Pancreas (tissue), 10 donors: ENCODE measurements around the gene MRPS18A. TPM values are rescaled to one million over a fixed set of nuclear protein-coding genes. Genes with fewer than 3 reads are reported as not detected.

ENCODE experiments used
- ATAC-seq, 4 donors: fragments of 200-7000 bp; cut with Tn5 transposase; one replicate each; pipeline versions ENCODE4 v1.8.0 to v1.9.1; 2020; ENCODE audit warnings: mild to moderate bottlenecking in 4 of 4, moderate library complexity in 4 of 4
- DNase-seq, 6 donors: peaks; one replicate each; pipeline ENCODE4 v3.0.0-alpha.2; 2020
- FAIRE-seq: peaks from 2 replicates; lab custom pipeline; 2012; peaks lifted over from hg19 to GRCh38; lab: Jason Lieb, UNC
- H3K27ac ChIP-seq, 4 donors: fragments of 200-600 bp; sonication (generic); 1 replicate in 3 of 4; 2 replicates in 1 of 4; pipeline versions ENCODE4 v1.5.0 to v1.8.0; 2020
- H3K27me3 ChIP-seq, 4 donors: fragments of 200-600 bp; one replicate each; pipeline ENCODE4 v1.8.0; 2021
- H3K36me3 ChIP-seq, 3 donors: fragments of 200-600 bp; sonication (generic) in 1 of 3; one replicate each; pipeline versions ENCODE4 v1.5.0 to v1.8.0; 2020 to 2021
- H3K4me1 ChIP-seq, 3 donors: fragments of 200-600 bp; one replicate each; pipeline ENCODE4 v1.8.0; 2021
- H3K4me3 ChIP-seq, 4 donors: fragments of 200-600 bp; sonication (generic) in 2 of 4; one replicate each; pipeline versions ENCODE4 v1.5.0 to v1.8.0; 2020 to 2021
- H3K9me3 ChIP-seq, 4 donors: fragments of 200-600 bp; one replicate each; pipeline ENCODE4 v1.8.0; 2021
- CTCF ChIP-seq, 4 donors: fragments of 200-600 bp; sonication (generic) in 3 of 4; IDR thresholded peaks; one replicate each; pipeline versions ENCODE4 v1.5.0 to v1.8.0; 2021; ENCODE audit warnings: antibody characterized with exemption in 4 of 4
- WGBS, 2 donors: extraction: QIAGEN DNeasy Blood & Tissue Kit; methylation state at CpG; one replicate each; pipeline ENCODE4 v1.1.7; 2013; 5-methylcytosine and 5-hydroxymethylcytosine counted together
- intact Hi-C, 3 donors: fragments of 100-400 bp; cut with DNase I; formaldehyde crosslinking; loops; one replicate each; pipeline versions ENCODE4 v1.11.1 to v1.14.2; 2022
- polyA plus RNA-seq, 2 donors: library from polyadenylated mRNA; stranded (reverse); fragments of 200-250 nt; gene quantifications; one replicate each; pipeline ENCODE4 v1.2.3, GENCODE V29; 2013
- total RNA-seq, 6 donors: library from RNA; stranded (reverse); fragmentation: NEBNext Ultra II Directional in 4 of 6; extraction: Animal tissue kit (Norgen Biotek cat#: 25700) in 4 of 6; gene quantifications; one replicate each; pipeline versions ENCODE4 v1.2.1 to v1.2.4, GENCODE V29; 2021 to 2023
- donor health status: healthy with polysubstance abuse.
- donor health status: DM: no; HTN: no; CAD: no; lungs with moderate emphysema.
- donor health status: DM: no; HTN: no; CAD: no.
- donor health status: control.
- donor health status: control.
- donor health status: Bipolar disorder and iron deficiency.
- donor health status: DM: yes; HTN: yes; CAD: no.
- donor health status: DM: no; HTN: no; CAD: no.
- donor health status: DM: no; HTN: no; CAD: no.
- donor health status: DM: yes; HTN: yes; CAD: no.

The MRPS18A gene
- total and polyA plus RNA-seq, 8 donors = 10.9 to 24.6 (median 15.7) TPM

GRCh38 chr6:43628393-43629103 is 59.0 kb downstream of the MRPS18A start:
- WGBS, 2 donors = 0 to 1% methylated on average over 25 of the region's 25 CpGs

GRCh38 chr6:43627008-43627825 is 60.4 kb downstream of the MRPS18A start:
- intact Hi-C loops = no loop called here
- peak in 4 of 6 donors; percentile 77 to 88 (median 82) for DNase-seq
- Histone ChIP-seq H3K27ac (peak overlapping the region; percentile 6 to 97 (median 74)), H3K27me3 (no peaks in the 10 kb centered on the region), H3K36me3 (peaks cover 0 to 35% (median 5%) of the 10 kb centered on the region in 3 donors), H3K9me3 (no peaks in the 10 kb centered on the region), H3K4me1 (peaks cover 0 to 21% (median 4%) of the 10 kb centered on the region in 3 donors), H3K4me3 (peak overlapping the region in 2 of 4 donors; percentile 73 to 97)
- 61 to 66% methylated on average over 5 of the region's 5 CpGs for WGBS, 2 donors
- no peak for FAIRE-seq
- peak; percentile 4 to 35 (median 17) for ATAC-seq
- TF ChIP-seq CTCF (IDR thresholded peaks at IDR 0.05) = no peak

More at GRCh38 chr6:43628393-43629103, 59.0 kb downstream of the MRPS18A start:
- peak overlapping the region; percentile 51 to 97 (median 82) for H3K4me3 ChIP-seq
- FAIRE-seq (no peak), ATAC-seq (peak; percentile 2 to 30 (median 10)), DNase-seq (peak in 4 of 6 donors; percentile 61 to 71 (median 66))
- no peak for TF ChIP-seq CTCF (IDR thresholded peaks at IDR 0.05)
- peaks cover 0 to 21% (median 5%) of the 10 kb centered on the region in 3 donors for H3K36me3 ChIP-seq
- H3K27me3 ChIP-seq = no peaks in the 10 kb centered on the region
- H3K27ac ChIP-seq = peak overlapping the region; percentile 87 to 97 (median 93)
- peaks cover 0 to 21% (median 4%) of the 10 kb centered on the region in 3 donors for H3K4me1 ChIP-seq
- H3K9me3 ChIP-seq = no peaks in the 10 kb centered on the region
- intact Hi-C loops = no loop called here

GRCh38 chr6:43625393-43625992 is 62.1 kb downstream of the MRPS18A start:
- Histone ChIP-seq H3K27me3 (no peaks in the 10 kb centered on the region), H3K4me3 (no peak overlapping the region), H3K36me3 (peaks cover 0 to 51% (median 10%) of the 10 kb centered on the region in 3 donors), H3K27ac (no peak overlapping the region), H3K4me1 (peaks cover 0 to 20% (median 4%) of the 10 kb centered on the region in 3 donors), H3K9me3 (no peaks in the 10 kb centered on the region)
- no peak for TF ChIP-seq CTCF (IDR thresholded peaks at IDR 0.05)
- ATAC-seq (no peak), DNase-seq (no peak), FAIRE-seq (no peak)
- intact Hi-C loops = no loop called here
- 90 to 93% methylated on average over 16 of the region's 16 CpGs for WGBS, 2 donors

- Histone ChIP-seq H3K27ac (no peak overlapping the region), H3K36me3 (peaks cover 0 to 51% (median 10%) of the 10 kb centered on the region in 3 donors), H3K27me3 (no peaks in the 10 kb centered on the region), H3K9me3 (no peaks in the 10 kb centered on the region), H3K4me1 (peaks cover 0 to 16% (median 4%) of the 10 kb centered on the region in 3 donors), H3K4me3 (no peak overlapping the region)
- ATAC-seq (no peak), FAIRE-seq (no peak), DNase-seq (no peak)
- no peak for TF ChIP-seq CTCF (IDR thresholded peaks at IDR 0.05)
- 86 to 94% methylated on average over 7 of the region's 7 CpGs for WGBS, 2 donors
- intact Hi-C loops = no loop called here
Measured at GRCh38 chr6:43624786-43625288, 62.8 kb downstream of the MRPS18A start.
